Fibroblast of lung (primary cell): ENCODE results near the gene NTRK2.

Experiments
- EZH2 ChIP-seq: IDR thresholded peaks from 2 replicates; pipeline ENCODE4 v1.5.1; 2012; ENCODE audit warnings: low read length, control low read depth, mild to moderate bottlenecking; ENCODE audit errors: missing control alignments
- TF ChIP-seq, protein P1 (sequence below), 2 donors: IDR thresholded peaks in 1 of 2; conservative IDR thresholded peaks in 1 of 2; 1 replicate in 1 of 2; 2 replicates in 1 of 2; pipeline ENCODE4 v1.5.1; 2011 to 2012; ENCODE audit warnings: low read length in 2 of 2, control low read depth in 1 of 2, inconsistent platforms in 1 of 2, low read depth in 1 of 2, mild to moderate bottlenecking in 1 of 2

- TF ChIP-seq, protein P1, sequence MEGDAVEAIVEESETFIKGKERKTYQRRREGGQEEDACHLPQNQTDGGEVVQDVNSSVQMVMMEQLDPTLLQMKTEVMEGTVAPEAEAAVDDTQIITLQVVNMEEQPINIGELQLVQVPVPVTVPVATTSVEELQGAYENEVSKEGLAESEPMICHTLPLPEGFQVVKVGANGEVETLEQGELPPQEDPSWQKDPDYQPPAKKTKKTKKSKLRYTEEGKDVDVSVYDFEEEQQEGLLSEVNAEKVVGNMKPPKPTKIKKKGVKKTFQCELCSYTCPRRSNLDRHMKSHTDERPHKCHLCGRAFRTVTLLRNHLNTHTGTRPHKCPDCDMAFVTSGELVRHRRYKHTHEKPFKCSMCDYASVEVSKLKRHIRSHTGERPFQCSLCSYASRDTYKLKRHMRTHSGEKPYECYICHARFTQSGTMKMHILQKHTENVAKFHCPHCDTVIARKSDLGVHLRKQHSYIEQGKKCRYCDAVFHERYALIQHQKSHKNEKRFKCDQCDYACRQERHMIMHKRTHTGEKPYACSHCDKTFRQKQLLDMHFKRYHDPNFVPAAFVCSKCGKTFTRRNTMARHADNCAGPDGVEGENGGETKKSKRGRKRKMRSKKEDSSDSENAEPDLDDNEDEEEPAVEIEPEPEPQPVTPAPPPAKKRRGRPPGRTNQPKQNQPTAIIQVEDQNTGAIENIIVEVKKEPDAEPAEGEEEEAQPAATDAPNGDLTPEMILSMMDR (conservative IDR thresholded peaks at IDR 0.05 in 1 of 2, IDR thresholded peaks at IDR 0.05 in 1 of 2; ENCODE audit: low read depth in 1 of 2, low read length in 2 of 2): no peak
- no peak for TF ChIP-seq EZH2
These were observed 285.6 kb downstream of the NTRK2 start for GRCh38 chr9:84955155-84955554.
